Measurements from ENCODE around the gene GAMT.
"Not testable (repeated sequence)": the region's sequence is repeated elsewhere in the genome, so short reads cannot be mapped to it uniquely, and the experiment has no call there.

GAMT gene

DNA sequence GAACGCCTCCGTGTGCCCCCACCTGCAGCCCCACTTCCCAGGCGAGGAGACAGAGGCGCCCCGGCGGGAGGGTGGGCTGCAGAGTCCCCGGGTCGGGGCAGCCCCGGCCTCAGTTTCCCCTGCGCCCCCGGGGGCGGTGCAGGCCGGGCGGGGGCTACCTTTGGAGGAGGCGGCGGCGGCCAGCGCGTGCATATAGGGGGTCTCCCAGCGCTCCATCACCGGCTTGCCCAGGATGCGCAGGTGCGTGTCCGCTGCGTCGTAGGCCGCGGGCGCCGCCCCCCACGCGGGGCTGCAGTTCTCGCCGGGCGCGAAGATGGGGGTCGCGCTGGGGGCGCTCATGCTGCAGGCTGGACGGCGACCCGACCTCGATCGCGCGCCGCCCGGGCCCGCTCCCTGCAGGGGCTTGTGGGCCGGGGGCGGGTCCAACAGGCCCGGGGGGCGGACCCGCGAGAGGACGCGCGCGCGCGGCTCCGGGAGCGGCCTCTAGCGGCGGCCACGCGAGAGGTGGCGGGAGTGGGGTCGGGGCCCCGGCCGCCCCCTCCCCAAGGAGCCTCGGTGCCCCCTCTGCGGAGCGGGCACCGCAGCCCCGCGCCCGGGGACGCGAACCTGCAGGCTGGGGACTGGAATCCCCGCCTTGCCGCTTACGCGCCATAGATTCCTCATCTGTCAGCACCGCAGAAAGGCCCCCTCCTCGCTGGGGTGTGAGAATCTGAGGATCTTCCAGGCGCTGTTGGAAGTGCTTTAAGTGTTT lies at the start of gene GAMT:
TSS of gene GAMT (minus strand) at position 405 of the 751 bp plus-strand sequence. CDS start at position 339, 66 bp downstream.
- DNase-seq: peak; percentile 67

DNA sequence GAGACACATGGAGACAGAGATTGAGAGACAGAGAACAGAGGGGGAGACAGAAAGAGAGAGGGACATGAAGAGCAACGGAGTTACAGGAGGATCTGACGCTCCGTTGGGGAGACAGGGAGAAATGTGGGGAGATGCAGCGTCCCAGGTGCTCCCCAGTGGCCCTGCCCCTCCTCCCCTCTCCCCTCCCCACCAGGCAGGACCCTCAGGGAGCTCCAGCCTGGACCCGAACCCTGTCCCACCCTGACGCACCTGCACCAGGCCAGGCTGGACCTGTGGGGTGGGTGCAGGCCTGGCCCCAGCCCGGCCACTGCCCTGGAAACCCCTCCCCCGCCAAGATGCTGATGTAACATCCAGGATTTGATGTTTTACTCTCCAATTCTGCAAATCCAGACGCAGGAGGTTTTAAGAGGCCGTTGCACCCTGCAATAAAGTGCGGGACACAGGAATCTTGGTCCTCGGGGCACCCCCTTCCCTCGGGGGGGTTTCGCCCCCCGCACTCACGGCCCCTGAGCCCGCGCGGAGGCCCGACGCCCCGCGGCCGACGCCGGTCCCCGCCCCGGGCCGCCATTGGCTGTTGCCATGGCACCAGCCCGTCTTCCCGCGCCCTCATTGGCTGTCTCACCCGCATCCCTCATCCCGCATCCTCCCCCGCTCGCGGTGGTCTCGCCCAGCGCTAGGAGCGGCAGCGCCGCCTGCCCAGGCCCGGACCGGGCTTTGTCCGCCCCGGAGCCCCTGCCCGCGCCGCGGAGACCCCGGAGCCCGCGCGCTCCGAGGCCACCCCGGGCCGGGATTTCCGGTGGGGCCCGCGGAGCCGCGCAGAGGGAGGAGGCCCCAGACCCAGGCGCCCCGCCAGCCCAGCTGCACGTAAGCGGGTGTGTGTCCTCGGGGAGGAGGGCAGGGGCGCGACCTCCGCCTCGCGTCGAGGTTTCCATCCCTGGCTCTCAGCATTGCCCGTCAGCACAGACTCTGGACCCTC lies 48.4 kb upstream of the GAMT start, which contains the start of gene APC2:
TSS of gene APC2 (plus strand) at position 655 of the 976 bp plus-strand sequence. CDS start 2,881 bp downstream, outside the sequence.
- peak; percentile 85 for DNase-seq

DNA sequence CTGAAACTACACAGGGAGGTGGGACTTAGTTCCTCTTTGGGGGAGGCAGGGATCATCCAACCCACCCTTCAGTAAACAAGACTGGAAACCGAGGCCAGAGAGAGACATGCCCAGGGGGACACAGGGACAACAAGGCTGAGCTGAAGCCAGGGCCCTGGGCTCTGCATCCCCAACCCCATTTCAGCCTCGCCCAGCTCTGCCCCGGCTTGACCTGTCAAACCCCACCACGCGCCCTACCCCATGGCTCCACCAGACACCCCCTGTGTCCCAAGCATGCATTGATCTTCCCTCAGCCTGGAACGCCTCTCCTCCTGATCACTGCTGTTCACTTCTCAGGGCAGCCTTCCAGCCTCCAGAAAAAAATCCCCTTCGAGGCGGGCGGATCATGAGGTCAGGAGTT lies 46.6 kb upstream of the GAMT start:
- no peak for DNase-seq

DNA sequence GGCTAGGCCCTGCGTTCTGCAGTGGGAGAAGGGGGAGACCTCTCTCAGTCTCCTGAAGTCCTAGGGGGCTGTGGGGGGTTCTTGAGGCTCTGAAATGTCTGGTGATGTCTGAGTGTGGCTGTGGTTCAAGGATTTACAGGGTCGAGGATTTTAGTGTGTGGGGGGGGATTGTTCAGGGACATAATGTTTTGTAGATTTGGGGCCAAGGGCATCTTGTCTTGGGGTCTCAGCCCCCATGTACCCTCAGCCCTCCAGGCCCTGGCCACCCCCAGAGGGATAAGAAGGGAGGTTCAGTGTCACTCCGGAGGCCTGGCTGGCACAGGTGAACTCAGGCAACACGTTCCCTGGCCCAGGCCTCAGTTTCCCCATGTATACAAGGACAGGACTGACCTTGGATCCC lies 46.2 kb upstream of the GAMT start:
- DNase-seq: no peak

DNA sequence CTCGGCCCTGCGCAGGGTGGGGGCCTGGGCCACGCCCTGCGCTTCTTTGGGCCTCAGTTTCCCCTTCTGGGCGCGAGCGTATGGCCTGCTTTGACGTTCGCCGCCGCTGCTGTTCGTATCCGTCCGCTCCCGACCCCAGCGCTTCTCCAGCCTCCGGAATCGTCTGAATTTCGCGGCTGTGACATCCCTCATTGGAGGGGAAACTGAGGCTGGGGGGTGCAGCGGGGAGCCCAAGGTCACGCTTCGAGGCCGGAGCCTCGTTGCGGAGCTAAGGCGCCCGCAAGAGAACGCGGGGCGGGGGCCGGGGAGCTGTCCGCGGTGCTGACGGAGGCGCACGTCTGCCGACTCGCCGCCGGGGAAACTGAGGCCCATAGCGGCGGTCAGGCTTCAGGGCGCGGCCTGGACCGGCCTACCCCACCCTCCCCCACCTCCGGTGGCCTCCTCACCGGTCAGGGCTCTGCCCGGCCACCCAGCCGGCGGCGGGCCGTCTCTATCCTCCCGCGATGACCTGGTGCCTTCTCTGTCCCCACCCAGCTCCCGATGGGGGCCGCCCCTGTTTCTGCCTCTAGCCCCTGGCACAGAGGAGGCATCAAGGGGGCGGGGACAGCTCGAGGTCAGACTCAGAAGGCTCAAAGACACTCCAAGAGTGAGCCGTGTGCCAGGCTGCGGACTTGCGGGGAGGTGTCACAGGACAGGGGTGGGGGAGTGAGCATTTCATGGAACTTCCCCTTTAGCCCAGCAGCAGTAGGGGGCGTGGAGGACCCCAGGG lies 45.6 kb upstream of the GAMT start:
- DNase-seq: no peak

DNA sequence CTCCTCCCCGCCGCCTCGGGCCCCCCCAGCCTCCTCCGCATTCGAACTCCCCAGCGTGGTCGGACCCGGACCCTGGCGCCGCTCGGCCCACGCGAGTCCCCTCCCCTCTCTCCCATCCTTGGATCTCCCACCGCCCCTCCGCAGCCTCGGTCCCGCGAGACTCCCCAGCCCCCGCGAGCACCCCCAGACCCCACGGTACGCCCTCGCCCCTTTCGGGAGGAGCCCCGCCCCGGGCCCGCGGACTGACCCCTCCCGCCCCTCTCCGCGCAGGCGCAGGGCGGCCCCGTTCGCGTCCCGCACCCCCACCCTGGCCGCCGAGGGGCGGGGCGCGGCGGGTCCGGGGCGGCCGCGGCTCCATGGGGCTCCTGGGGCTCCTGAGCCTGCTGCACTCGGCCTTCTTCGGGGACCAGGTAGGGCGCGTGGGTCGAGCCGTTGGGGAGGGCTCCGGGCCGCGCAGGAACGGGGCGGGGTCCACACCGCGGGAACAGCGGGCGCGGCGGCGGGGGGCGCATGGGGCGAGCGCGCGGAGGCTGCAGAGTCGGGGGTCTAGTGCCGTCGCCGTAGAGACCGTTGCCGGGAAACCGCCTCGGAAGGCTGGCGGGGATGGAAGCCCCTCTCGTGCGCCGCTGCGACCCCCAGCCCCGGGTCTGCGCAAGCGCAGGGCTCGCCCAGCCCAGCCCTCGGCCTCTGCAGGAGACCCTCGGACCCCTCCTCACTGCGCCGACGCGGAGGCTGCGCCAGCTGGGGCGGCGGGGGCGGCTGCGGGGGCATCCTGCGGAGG lies 44.8 kb upstream of the GAMT start:
- peak; percentile 81 for DNase-seq

DNA sequence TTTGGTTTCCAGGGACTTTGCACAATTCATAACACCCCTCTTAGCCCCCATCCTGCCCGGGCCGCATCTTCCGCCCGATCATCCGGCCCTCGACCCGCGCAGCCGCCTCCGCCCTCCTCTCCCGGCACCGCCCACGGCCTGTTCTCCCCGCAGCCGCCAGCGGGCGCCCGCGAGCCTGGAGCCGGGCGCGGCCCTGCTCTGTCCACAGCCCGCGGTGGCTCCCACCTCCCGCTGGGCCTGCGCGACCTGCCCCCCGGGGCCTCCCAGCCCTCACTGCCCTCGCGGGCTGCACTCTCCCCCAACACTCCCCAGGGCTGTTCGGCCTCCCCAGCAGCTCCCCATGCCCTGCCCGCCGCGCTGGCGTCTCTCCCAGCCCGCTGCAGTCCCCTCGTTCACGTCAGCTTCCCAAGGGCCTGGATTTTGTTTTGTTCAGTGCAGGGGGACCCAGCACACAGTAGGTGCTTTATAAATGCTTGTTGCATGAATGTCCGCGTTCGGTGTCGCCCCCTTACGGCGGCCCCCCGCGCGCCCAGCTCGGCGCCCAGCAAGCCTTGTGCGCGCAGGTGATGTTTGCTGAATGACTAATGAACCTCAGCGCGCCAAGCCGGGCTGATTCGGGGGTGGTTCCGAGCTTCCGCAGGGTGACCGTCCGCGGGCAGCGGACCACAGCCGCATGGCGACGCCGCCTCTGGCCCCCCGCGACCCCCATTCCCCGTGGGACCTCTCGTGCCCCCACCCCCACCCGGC lies 44.0 kb upstream of the GAMT start:
- peak; percentile 76 for DNase-seq

DNA sequence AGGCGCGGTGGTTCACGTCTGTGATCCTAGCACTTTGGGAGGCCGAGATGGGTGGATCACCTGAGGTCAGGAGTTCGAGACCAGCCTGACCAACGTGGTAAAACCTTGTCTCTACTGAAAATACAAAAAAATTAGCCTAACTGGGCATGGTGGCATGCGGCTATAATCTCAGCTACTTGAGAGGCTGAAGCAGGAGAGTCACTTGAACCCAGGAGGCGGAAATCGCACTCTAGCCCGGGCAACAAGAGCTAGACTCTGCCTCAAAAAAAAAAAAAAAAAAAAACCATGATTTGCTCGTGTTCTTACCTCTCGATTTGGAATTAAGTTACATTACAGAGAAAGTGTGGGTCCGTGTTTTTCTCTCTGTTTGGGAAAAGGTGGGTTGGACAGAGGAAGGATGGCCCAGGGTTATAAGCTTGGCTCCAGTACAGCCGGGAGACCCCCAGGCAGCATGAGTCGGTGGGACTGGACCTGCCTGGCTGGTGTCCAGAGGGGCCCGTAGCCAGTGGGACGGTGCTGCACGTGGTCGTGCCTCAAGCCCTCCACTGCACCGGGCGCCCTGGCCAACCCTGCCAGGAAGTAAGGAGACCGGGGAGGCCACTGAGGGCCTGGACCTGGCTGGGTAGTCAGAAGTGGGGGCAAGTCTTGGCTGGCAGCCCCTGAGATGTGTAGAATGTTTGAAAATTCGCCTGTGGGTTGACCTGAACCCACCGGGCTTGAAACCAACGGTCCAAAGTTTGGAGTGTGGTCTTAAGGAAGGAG lies 40.5 kb upstream of the GAMT start:
- no peak for DNase-seq

DNA sequence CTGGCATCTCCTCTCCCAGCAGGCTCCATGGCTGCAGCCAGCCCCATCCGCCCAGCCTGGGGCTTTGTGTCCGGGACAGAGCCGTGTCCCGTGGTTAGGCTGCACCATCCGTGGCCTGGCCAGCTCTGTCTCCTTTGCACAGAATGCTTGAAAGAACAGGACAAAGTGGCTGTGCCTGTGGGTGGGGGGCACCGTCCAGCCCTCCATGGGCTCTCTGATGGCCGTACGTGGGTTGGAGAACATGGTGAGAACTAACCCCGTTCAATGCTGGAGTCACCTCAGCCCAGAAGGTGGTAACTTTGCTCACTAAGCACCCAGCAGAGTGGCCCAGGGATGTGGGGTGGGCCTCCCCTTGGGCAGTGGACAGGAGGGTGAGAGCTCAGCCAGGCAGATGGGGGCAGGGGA lies 39.7 kb upstream of the GAMT start:
- DNase-seq: no peak

DNA sequence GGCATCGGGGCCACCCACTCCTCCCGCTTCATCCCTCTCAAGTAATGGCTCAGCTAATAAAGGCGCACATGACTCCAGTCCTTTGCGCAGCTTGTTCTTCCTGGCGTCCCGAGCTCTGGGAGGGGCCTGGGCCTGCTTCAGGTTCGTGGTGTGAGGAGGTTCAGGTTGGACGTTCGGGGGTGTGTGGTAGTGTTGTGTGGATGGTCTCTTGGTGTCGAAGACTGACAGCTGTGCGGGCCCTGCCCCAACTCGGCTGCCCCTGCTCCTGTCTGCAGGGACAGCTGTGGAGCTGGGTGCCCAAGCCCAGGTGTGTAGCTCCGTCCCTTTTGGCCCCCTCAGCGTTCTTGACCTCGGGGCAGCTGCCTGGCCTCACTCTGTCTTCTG lies 39.1 kb upstream of the GAMT start:
- no peak for DNase-seq

DNA sequence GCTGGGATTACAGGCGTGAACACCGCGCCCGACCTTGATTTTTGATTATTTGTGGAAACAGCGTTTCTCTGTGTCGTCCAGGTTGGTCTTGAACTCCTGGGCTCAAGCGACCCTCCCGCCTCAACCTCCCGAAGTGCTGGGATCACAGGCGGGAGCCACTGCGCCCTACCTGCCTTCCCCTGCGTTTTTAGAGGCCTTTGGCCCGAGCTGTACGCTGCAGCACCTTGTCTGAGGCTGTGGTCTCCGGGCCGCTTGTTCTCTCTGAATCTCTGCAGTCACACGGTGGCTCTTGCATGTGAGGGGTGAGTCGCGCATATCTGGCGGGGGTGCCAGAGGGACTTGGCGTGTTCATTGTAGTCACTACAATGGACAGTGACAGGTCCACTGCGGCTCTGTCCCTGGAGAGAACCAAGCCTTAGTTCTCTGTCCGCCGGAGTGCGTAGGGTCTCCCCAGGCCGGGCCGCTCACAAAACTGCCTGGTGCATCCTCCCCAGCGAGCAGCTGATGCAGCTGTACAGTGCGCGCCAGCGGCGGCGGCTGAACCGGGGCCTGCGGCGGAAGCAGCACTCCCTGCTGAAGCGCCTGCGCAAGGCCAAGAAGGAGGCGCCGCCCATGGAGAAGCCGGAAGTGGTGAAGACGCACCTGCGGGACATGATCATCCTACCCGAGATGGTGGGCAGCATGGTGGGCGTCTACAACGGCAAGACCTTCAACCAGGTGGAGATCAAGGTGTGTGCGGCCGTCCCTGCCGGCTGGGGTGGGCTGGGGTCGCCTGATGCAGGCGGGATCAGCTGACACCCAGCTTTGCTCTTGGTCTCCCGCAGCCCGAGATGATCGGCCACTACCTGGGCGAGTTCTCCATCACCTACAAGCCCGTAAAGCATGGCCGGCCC lies 38.4 kb upstream of the GAMT start:
- not testable (repeated sequence) for DNase-seq

DNA sequence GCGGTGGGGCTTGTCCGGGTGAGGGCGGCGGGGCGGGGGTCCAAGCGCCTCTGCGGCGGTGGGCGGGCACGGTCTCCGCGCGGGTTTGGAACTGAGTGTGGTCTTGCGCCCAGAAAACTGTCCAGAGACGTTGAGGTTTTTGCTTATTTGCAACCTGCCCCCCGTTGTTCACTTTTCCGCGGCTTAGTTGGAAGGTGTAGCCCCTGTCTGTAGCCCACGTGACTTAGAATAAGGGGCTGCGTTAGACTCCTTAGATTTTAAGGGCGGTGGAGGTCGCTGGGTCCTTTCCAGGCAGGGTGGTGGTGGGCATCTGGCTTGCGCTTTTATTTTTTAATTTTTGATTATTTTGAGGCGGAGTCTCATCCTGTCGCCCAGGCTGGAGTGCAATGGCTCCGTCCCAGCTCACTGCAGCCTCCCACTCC lies 37.6 kb upstream of the GAMT start:
- no peak for DNase-seq

DNA sequence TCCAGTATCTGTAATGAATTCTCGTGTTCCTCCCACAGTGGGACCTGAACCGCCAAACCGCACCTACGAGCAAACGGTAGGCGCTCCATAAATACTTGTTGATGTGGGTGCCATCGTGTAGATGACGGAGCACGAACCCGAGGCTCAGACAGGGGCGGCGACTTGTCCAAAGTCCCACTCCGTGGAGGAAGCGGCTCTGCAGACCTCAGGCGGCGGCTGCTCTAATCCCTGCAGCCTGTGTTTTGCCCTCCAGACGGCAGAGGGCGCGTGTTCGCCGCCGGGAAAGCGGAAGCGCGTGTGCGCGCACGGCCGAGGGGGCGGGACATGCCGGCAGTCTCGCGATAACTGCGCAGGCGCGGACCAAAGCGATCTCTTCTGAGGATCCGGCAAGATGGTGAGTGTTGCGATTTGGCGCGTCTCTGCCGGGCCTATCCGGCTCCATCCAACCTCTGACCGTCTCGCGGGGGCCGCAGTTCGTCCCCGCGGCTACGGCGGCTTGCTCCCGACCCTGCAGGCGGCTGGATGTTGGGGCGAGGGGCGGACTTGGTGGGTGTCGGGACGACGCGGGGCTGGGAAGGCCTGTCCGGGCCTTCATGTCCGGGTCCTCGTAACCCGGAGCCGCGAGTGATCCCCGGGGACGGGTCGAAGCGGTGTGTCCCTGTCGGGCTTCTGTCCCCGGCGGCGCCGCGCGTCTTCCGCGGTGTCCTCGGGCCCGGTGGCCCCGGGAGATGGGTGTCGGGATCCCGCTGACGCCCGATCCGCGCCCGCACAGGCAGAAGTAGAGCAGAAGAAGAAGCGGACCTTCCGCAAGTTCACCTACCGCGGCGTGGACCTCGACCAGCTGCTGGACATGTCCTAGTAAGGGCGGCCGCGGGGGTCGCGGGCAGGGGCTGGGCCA lies 36.9 kb upstream of the GAMT start, which contains the start of gene RPS15:
TSS of gene RPS15 (plus strand) at position 362 of the 898 bp plus-strand sequence. CDS start at position 392, 30 bp downstream.
- peak; percentile 95 for DNase-seq

DNA sequence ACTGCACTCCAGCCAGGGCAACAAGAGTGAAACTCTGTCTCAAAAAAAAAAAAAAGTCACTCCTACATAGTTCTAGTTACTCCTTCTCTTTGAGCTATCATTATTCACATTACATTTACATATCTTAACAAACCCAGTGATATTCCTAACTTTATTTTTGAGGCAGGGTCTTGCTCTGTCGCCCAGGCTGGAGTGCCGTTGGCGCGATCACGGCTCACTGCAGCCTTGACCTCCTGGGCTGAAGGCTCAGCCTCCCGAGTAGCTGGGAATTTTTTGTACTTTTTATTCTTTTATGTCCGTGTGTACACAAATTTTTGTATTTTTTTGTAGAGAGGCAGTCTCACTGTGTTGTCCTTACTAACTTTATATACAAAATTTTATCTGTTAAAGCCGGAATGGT lies 36.3 kb upstream of the GAMT start:
- DNase-seq: no peak

DNA sequence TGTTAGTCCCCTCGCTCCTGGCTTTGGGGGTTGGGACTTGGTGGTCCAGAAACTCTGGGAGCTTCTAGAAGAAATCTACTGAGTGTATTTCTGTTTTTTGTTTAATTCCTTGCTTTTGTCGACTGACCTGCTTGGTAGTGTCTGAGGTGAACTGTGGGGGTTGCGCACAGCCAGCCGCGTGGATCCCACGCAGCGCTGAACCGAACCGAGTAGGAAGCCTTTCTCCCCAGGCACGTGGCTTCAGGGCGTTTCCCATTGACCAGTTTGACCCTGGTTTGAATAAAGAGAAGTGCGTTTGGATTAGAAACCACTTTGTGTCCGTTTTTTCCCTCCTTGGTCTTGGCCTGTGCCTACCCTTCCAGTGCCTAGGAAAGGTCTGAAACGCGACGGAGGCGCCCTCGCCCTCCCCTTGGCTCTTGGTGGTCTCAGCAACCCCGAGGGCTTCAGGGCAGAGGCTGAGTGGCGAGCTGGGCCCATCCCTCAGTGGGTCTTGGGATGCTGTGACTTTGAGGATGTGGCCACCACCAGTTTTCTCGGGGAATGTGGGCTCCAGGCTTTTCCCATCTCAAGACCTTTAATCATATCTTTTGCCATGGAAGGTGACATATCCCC lies 34.1 kb upstream of the GAMT start:
- no peak for DNase-seq

DNA sequence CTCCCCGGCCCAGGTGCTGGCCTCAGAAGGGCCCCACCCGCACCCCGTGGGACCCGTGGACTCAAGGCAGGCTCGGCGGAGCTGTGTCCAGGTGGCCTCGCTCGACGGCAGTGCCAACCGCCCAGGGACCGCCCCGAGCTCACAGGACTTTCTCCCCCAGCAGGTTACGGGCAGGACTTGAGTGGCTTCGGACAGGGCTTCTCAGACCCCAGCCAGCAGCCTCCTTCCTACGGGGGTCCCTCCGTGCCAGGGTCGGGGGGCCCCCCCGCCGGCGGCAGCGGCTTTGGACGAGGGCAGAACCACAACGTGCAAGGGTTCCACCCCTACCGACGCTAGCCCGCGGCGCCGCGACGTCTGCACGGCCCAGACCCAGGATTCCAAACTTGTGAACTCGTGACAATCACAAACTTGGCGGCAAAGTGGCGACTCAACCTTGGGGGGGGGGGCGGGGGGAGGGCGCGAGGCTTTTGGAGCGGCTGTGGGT lies 33.3 kb upstream of the GAMT start:
- DNase-seq: no peak

DNA sequence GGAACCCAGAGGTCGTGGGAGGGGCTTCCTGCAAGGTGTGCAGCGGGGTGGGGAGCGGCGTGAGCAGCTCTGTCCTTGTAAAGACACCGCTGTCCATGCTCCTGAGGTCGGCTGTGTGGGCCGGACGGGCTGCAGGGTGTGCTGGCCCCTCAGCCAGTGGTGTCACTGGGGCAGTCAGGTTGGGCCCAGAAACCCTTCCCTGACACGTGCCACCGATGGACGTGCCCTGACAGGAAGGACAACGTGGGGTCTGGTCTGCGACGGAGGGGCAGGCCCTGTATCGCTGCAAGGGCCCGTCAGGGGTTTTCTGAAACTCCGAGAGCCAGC lies 32.7 kb upstream of the GAMT start:
- no peak for DNase-seq

All from NCI-H345 (cell line).